GM12891 (cell line): ENCODE measurements around the gene BRD2.

Source experiments
- DNase-seq: peaks from one replicate; pipeline ENCODE4 v3.0.0; 2011; ENCODE audit warnings: low spot score; ENCODE audit not compliant: insufficient read length
- FAIRE-seq: peaks from 2 replicates; lab custom pipeline; 2011; peaks lifted over from hg19 to GRCh38; lab: Jason Lieb, UNC
- PAX5 ChIP-seq: IDR thresholded peaks from 2 replicates; pipeline ENCODE4 v1.6.1; 2011; ENCODE audit warnings: low read length, moderate library complexity, mild to moderate bottlenecking; ENCODE audit not compliant: insufficient read depth, severe bottlenecking
- POLR2A ChIP-seq: IDR thresholded peaks from 2 replicates; pipeline ENCODE4 v1.6.1; 2011; ENCODE audit warnings: low read depth, low read length, control low read depth
- POLR2AphosphoS5 ChIP-seq: IDR thresholded peaks from 2 replicates; pipeline ENCODE4 v1.6.1; 2011; ENCODE audit warnings: low read depth, low read length, control low read depth
- POU2F2 ChIP-seq: IDR thresholded peaks from 2 replicates; pipeline ENCODE4 v1.6.1; 2011; ENCODE audit warnings: low read depth, mild to moderate bottlenecking, control low read depth, low read length, moderate library complexity
- SPI1 ChIP-seq: IDR thresholded peaks from 2 replicates; pipeline ENCODE4 v1.6.1; 2011; ENCODE audit warnings: low read depth, low read length, control low read depth
- TAF1 ChIP-seq: IDR thresholded peaks from 2 replicates; pipeline ENCODE4 v1.6.1; 2011; ENCODE audit warnings: low read depth, low read length, control low read depth

Gene BRD2

DNA sequence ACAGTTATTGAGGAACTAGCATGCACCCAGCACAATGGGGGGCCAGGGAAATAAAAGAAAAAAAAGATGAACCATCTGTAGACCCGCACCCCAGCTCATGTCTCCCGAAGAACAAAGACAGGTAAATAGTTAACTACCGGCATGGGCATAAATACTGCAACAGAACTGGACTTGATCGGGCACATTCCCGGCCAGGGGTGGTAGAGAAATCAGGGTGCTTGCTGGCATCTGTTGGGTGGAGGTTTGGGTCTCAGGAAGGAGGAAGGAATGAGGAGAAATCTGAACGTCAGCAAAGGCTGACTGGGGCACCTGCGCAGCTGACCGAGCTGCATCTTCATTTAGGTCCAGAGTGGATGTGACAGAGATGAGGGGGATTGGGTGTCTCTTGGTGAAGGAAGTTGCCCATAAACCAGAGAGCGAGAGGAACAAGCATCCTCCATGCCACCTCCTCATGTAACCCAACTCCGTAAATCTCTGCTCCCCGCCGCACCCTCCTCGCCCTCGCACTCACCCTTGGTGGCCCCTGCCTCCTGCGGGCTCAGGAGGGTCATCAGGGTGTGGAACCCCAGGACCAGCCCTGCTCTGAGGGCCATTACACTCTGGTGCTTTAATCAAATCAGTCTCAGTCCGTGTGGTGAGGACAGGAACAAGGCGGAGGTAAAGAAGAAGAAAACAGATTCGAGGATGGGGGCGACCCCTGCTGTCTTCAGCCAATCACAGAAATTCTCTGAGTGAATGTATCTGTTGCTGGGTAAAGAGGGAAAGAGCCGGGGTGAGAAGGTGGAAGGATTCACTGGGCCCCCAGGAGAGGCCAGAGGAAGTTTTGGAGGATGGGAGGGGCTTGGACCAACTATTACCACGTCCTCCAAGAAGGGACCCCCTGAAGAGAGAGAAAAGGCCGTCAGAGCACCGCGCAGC, 40.8 kb downstream of the BRD2 start, which contains the start of gene HLA-DOA:
HLA-DOA (minus strand) TSS at position 648 of the 918 bp plus-strand sequence.
- DNase-seq (peak; percentile 84), FAIRE-seq (peak; percentile 98)
- TF ChIP-seq POLR2AphosphoS5, result peak; percentile 97
- TF ChIP-seq POLR2A, result peak; percentile 95
- peak; percentile 93 for TF ChIP-seq POU2F2
- TF ChIP-seq PAX5, result no peak
- no peak for TF ChIP-seq SPI1
- peak; percentile 92 for TF ChIP-seq TAF1

DNA sequence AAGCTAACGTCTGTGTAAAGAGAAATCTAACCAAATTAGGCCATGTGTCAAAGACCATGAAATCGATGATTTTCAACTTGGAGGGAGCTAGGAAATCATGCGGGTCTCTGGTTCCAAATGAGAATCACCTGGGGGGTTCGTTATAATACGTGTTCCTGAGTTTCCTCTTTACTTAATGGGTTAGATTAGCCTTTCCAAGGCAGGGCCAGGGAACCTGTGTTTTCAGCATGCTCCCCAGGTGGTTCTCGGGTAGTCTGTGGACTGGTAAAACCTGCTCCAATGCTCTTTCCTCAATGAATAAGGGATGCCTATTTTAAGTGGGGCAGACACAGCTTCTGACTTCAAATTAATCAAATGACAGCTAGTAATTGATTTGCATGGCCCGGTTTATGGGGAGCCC, 42.0 kb downstream of the BRD2 start:
- FAIRE-seq (no peak), DNase-seq (no peak)
- no peak for TF ChIP-seq PAX5
- no peak for TF ChIP-seq POU2F2
- no peak for TF ChIP-seq SPI1
- no peak for TF ChIP-seq POLR2AphosphoS5
- no peak for TF ChIP-seq POLR2A
- no peak for TF ChIP-seq TAF1

DNA sequence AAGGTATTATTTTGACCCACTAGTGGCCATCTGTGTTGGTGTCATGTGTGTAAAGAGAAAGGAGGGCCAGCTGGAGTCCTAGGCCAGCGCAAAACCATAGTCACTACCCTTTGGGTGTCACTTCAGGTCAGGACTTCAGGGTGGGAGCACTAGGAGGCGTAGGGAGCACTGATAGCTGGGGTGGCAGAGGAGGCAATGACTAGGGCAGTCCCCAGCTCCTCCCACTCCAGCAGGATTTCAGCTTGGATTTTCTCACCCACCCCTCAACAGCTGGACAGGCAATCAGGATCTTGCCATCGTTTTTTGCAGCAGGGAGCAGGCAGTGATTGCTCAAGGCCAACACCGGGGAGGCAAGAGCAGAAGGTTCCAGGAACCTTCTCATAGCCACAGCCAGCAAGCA, 45.2 kb downstream of the BRD2 start:
- no peak for TF ChIP-seq POLR2AphosphoS5
- no peak for TF ChIP-seq POLR2A
- no peak for TF ChIP-seq POU2F2
- DNase-seq, result no peak
- no peak for FAIRE-seq

DNA sequence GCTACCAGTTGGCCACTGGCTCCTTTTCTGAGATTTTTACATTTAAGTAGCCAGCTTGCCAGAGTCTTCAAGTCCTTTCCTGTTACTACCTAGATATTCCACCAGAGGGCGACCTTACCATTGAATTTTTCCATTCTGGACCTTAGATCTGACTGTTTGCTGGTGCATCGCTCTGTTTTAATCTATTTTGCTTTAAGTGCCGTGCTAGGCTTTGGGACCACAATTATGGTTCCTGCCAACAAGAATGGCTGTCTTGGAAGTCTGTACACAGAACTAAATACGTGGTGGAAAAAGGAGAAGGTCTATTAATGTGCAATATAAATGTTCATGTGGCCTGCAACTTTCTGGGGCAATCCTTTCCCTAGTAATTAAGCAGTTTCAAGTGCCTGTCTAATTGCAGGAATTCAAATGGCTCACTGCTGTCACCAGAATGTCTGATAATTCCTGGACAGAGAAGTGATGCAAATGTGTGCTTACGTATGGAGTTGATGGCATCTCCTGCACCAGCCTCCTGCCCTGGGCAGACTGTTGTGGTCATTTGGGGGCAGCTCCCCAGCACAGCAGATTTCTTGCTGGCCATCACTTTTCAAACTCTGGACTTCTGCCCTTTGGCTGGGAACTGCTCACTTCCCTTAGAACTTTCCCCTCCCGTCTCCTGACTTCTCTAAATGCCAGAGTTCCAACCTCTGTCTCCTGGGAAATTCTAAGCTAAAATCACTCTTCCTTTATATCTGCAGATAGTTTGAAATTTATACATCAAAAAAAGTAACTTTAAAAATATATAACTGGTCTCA, 46.6 kb downstream of the BRD2 start:
- TF ChIP-seq PAX5, result no peak
- TF ChIP-seq POU2F2, result no peak
- no peak for TF ChIP-seq SPI1
- TF ChIP-seq POLR2AphosphoS5, result no peak
- TF ChIP-seq TAF1, result no peak
- TF ChIP-seq POLR2A, result no peak
- FAIRE-seq, result peak; percentile 97

DNA sequence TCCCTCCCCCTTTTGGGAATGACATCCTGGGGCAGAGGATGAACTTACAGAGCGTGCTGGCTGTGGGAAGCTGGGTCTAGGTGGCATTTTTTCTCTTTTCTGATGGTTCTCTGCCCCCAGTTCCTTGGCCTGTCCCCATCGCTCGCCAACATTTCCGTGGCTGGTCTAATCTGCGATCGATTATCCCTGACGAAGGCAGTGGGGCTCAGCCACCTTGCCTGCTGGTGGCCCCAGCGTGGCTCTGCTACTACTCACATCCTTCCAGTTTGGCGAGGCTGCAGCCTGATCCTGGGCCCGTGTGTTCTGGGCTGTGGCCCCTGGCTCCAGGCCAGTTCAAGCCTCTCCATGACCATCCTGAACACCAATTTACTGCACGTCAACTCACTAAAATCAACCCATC, 47.4 kb downstream of the BRD2 start:
- DNase-seq (no peak), FAIRE-seq (peak; percentile 66)
- TF ChIP-seq POU2F2 (no peak), PAX5 (no peak), POLR2AphosphoS5 (no peak)

More for the DNA sequence above, 46.6 kb downstream of the BRD2 start:
- DNase-seq, result peak; percentile 26

DNA sequence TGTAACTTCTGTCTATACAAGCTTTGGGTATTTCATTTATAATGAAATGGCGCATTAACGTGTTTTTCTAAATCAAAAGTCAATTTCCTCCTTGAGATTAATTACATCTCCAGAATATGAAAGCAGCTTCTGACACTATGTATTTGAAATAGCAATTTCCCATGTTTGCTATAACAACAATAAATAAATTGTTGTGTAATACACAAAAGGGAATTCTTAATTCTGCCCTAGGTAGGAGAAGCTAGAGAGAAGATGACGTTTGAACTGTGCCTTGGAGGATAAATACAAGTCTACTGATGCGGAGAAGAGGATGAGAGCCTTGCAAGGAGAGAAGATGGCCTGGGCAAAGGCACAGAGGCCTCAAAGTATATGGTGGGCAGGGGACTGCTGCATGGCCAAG, 48.6 kb downstream of the BRD2 start:
- TF ChIP-seq TAF1 (no peak), SPI1 (no peak), POLR2A (no peak), POLR2AphosphoS5 (no peak), PAX5 (no peak), POU2F2 (no peak)
- FAIRE-seq (no peak), DNase-seq (no peak)

DNA sequence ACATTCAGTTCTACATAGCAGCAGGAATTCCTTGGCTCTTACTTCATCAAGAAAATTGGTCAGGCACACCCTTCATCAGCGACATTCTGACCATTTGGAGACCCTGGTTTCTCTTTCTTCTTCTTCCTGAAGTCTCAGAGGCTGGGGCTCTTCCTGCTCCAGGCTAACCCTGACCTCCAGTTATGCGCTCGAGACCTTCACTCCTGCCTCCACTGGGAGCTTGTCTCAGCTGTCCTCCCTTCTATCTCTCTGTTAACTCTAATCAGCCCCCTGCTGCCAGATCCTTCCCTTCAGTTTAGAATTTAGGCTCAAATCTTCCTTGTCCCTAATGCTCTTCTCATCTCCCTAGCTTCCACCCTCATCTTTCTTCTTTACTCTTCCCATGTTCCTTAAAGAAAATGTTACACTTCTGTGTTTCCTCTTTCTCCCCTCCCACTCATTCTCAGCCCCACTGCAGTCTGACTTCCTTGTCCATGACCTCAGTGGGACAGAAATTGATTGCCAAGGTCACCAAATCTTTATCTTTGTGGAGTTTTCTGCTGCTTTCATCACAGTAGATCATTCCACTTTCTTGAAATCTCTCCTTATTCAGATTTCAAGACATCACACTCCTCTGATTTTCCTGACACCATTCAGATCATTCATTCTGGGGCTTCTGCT, 49.4 kb downstream of the BRD2 start:
- peak; percentile 79 for FAIRE-seq
- DNase-seq, result no peak
- TF ChIP-seq SPI1 (peak; percentile 48; the same call in 1 of the 2 replicates), POLR2AphosphoS5 (no peak)

DNA sequence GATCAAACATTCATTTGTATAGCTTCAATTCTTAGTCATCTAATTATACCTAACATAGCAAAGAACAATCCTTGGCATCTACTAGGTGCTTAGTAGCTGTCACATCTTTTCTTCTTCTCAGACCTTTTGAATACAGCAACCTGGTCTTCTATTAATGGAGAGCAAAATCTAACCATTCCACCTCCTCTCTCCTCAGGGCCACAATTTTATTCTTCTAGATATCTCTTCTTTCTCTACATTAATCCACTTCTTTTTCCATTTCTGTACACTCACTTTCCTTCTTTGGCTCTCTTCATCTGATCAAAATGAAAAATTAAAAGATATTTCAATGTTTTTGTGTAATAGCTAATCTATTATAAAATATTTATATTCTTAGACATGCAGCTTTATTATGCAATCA, 50.0 kb downstream of the BRD2 start:
- no peak for DNase-seq
- no peak for TF ChIP-seq SPI1
- TF ChIP-seq POLR2A, result no peak
- no peak for TF ChIP-seq PAX5
- TF ChIP-seq POLR2AphosphoS5, result no peak
- TF ChIP-seq TAF1, result no peak
- TF ChIP-seq POU2F2, result no peak
- FAIRE-seq, result no peak

DNA sequence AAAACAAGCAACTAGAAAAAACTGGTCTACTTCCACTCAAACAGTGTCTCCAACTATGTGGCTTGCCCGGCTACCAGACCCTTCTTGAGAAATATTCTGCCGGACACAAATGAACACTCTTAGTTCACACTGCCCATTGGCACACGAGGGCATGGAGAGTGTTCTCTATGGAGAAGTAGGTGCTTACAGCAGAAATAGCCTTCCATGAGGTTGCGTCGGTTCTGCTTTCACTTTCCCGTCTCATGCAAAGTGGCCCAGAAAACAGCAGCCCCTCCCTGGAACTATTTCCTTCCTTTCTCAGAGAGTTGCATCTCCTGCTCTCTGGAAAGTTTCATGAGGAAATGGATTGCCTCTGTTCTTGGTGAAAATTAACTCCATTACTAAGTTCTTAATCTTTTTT, 50.5 kb downstream of the BRD2 start:
- TF ChIP-seq SPI1, result peak; percentile 74
- peak; percentile 28; the same call in 1 of the 2 replicates for TF ChIP-seq POLR2A
- TF ChIP-seq POLR2AphosphoS5, result no peak
- TF ChIP-seq TAF1, result peak; percentile 36; the same call in 1 of the 2 replicates
- peak; percentile 73; the same call in 1 of the 2 replicates for TF ChIP-seq POU2F2
- FAIRE-seq, result peak; percentile 98
- peak; percentile 25 for DNase-seq
